Nucleus accumbens (tissue), 56 donors: ENCODE results near the gene BACH2.

Source experiments
- DNase-seq, 56 donors: peaks; one replicate each; lab custom pipeline; 2025; lab: John Stamatoyannopoulos, UW

BACH2 gene

GRCh38 chr6:89888871-89889270, 407.8 kb downstream of the BACH2 start:
- DNase-seq, result no peak

- DNase-seq, result no peak
Observed at GRCh38 chr6:89888138-89888514, 408.5 kb downstream of the BACH2 start.

GRCh38 chr6:89887452-89888137, 409.0 kb downstream of the BACH2 start:
- DNase-seq, result peak in 1 of 56 donors; percentile 0

GRCh38 chr6:89886378-89887120, 410.1 kb downstream of the BACH2 start:
- DNase-seq, result no peak
